ENCODE results near the gene CISD3. TPM values are rescaled to one million over a fixed set of nuclear protein-coding genes. Genes with fewer than 3 reads are reported as not detected.

The CISD3 gene
- total RNA-seq, 4 donors from 2014 or later = 3.7 to 7.8 (median 5.4) TPM

DNA sequence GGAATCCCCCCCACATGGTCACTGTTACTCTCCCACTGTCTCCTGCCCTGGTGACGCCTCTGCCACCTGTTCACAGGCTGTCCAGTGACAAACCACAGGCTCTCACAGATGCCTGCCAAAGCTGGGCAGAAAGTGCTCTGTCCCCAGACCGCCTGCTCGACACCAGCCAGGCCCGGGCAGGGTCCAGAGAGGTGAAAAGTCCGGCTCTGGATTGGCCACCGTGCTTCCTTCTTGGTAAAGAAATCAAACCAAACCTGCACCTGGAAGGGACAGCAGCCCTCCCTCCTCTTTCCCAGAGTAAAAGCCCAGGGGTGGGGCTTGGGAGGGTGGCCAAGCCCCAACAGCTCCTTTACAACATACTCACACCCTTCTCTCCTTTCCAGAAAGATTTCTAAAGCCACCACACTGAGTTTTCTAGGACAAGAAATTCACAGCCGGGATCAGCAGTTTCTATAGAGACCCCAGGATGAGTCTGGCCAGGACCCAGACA is 11.8 kb downstream of the CISD3 start:
- 21 to 26% methylated on average over 7 of the region's 7 CpGs for WGBS, 2 donors
- no peak for TF ChIP-seq POLR2A (IDR thresholded peaks at IDR 0.05)
- DNase-seq (ENCODE audit: low spot score in 2 of 2) = no peak
- intact Hi-C loops (cut with DNase I; ENCODE audit: low total_unique reads) = no loop called here
- no peak overlapping the region for H3K4me3 ChIP-seq (ENCODE audit: low read depth, poor library complexity, severe bottlenecking)

DNA sequence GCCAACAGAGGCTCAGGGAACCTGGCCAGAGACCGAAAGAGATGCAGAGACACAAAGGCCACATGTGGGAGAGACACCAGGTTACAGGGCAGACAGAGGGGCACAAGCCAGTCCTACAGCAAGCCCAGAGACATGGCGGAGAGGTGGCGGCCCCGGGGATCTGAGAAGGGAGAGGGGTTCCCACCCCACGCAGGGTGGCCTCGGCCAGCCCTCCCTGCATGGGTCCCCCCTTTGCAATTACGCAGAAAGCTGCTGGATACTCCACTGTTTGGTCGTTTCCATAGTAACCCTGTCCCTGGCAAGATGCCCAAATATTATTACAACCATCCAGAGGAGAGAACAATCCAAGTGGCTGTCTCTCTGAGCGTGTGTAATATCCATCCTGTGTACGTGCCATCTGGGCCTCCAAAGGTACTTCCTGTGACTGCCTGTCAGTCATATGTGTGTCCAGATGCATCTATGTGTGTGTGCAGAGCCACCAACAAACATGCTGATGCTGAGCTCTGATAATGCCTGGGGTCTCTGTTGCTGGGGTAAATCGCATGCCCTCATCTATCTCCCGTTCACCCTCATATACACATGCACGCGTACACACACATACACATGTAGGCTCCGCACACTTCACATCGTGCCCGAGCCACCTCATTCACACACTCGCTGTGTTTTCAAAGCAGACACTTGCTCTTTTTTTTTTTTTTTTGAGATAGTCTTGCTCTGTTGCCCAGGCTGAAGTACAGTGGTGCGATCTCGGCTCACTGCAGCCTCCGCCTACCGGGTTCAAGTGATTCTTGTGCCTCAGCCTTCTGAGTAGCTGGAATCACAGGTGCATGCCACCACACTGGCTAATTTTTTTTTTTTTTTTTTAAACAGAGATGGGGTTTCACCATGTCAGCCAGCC is 12.5 kb downstream of the CISD3 start:
- DNase-seq (ENCODE audit: low spot score in 2 of 2) = peak in 1 of 2 donors; percentile 67
- intact Hi-C loops (cut with DNase I; ENCODE audit: low total_unique reads) = no loop called here
- 33 to 43% methylated on average over 21 to 22 of the region's 22 CpGs for WGBS, 2 donors
- no peak for TF ChIP-seq POLR2A (IDR thresholded peaks at IDR 0.05)
- TF ChIP-seq, protein P1, sequence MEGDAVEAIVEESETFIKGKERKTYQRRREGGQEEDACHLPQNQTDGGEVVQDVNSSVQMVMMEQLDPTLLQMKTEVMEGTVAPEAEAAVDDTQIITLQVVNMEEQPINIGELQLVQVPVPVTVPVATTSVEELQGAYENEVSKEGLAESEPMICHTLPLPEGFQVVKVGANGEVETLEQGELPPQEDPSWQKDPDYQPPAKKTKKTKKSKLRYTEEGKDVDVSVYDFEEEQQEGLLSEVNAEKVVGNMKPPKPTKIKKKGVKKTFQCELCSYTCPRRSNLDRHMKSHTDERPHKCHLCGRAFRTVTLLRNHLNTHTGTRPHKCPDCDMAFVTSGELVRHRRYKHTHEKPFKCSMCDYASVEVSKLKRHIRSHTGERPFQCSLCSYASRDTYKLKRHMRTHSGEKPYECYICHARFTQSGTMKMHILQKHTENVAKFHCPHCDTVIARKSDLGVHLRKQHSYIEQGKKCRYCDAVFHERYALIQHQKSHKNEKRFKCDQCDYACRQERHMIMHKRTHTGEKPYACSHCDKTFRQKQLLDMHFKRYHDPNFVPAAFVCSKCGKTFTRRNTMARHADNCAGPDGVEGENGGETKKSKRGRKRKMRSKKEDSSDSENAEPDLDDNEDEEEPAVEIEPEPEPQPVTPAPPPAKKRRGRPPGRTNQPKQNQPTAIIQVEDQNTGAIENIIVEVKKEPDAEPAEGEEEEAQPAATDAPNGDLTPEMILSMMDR (IDR thresholded peaks at IDR 0.05) = no peak
- no peak overlapping the region for H3K4me3 ChIP-seq (ENCODE audit: low read depth, poor library complexity, severe bottlenecking)

DNA sequence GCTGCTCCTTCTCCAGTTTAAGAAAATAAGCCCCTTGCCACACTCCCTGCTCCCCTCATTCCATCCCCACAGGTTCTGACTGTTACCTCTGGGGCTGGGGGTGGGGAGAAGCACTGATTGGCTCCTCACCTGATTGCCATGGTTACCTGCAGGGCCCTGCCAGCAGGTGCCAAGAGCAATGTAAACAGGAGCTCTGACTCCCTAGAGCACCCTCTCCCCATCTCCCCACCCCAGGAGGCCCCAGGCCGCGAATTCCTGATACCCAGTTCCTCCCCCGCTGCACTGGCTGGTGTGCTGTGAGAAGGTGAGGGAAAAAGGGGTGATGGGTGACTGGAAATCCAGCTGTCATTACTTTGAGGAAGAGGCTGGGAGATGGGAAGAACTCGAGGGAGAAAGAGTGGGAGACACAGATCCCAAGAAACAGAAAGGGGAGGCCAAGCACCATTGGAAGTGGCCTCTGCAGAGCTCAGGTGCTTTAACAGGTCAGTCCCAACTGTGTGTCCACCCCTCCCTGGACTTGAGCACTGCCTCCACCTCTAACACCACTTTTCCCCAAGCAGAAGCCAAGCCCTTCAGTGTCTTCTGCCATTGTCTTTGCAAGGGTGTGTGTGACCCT is 13.5 kb downstream of the CISD3 start:
- intact Hi-C loops (cut with DNase I; ENCODE audit: low total_unique reads) = no loop called here
- TF ChIP-seq, protein P1 (IDR thresholded peaks at IDR 0.05) = no peak
- no peak for TF ChIP-seq POLR2A (IDR thresholded peaks at IDR 0.05)
- no peak overlapping the region for H3K4me3 ChIP-seq (ENCODE audit: low read depth, poor library complexity, severe bottlenecking)
- no peak for DNase-seq (ENCODE audit: low spot score in 2 of 2)
- 86 to 88% methylated on average over 4 of the region's 4 CpGs for WGBS, 2 donors

DNA sequence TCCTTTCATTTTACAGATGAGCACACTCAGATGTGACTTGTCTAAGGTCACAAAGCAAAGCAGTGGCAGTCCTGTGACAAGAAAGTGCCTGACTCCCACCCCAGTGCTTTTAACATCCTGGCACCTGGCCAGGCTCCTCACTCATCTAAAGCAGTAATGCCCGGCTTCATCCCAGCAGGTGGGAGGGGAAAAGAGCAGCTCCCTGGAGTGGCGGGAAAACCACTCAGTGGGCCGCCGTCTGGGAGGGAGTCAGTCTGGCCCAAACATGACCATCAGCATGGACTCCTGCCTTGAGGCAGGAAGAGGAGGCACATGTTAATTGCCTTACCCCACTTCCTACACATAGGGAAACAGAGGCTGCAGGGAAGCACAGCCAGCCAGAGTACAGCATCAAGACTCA is 15.4 kb downstream of the CISD3 start:
- intact Hi-C loops (cut with DNase I; ENCODE audit: low total_unique reads) = no loop called here
- no peak for DNase-seq (ENCODE audit: low spot score in 2 of 2)
- 62 to 64% methylated on average over 4 of the region's 4 CpGs for WGBS, 2 donors
- TF ChIP-seq, protein P1 (IDR thresholded peaks at IDR 0.05) = no peak
- no peak for TF ChIP-seq POLR2A (IDR thresholded peaks at IDR 0.05)
- no peak overlapping the region for H3K4me3 ChIP-seq (ENCODE audit: low read depth, poor library complexity, severe bottlenecking)

DNA sequence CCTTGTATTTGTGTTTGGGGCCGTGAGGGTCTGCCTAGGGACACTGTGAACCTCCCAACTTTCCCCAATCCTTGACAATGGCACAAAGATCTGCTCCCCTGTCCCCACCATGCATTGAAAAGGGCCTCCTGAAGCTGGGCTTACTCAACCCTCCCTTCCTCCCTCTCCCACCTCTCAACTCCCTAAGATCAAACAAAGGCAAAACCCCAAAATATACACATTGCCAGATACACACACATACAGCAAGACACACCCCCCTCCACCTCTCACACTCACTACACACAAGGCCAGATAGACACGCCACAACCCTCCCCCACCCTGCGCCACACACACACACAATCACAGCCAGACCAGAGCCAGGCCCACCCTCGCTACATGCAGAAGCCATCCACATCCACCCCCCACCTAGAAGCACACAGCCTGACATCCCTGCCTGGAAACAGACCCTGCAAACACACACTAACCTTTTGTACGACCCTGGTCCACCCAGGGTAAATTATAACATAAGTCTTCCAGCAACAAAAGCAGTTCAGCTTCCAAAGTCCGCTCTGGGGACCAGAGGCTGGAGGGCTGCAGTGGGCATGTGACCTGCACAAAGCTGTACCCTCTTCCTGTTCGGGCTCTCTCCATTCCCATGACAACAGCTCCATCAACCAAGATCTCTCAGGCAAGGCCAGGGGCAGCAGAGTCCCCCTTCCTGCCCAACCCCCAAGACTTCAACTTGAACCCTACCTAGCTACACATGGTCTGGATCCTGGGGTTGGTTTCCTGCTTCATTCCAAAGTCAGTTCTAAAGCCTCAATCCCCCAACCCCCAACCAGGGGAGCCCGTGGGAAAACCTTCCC is 16.1 kb downstream of the CISD3 start:
- no peak for TF ChIP-seq POLR2A (IDR thresholded peaks at IDR 0.05)
- WGBS, 2 donors = 60 to 69% methylated on average over 8 of the region's 8 CpGs
- no peak for DNase-seq (ENCODE audit: low spot score in 2 of 2)
- H3K4me3 ChIP-seq (ENCODE audit: low read depth, poor library complexity, severe bottlenecking) = no peak overlapping the region
- intact Hi-C loops (cut with DNase I; ENCODE audit: low total_unique reads) = no loop called here

DNA sequence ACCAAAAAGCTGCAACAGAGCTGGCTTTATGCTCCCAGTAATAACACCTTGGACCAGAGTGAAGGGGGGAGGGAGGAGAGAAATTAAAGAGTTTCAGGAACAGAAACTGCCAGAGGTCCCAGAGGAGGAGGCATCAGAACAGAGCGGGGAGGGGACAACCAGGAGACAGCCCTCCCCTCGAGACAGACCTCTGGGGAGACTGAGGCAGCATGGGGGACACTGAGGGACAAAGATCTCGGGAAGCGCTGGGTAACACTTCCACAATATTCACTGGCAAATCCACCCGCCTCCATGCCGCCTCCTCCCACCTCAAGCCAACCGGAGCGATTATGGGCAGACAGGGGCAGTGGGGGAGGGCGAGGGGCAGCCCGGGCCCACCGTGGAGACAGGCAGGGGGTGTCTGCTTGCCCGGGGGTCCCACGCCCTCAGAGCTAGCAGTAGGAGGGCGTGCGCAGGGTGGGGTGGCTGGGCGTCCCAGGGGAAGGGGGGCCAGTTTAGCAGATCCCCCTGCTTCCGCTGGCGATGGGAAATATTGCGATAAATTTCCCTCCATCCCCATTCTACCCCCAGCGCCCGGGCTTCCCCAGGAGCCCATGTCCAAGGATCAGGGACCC is 16.8 kb downstream of the CISD3 start:
- no peak for DNase-seq (ENCODE audit: low spot score in 2 of 2)
- WGBS, 2 donors = 2 to 9% methylated on average over 18 of the region's 21 CpGs
- intact Hi-C loops (cut with DNase I; ENCODE audit: low total_unique reads) = no loop called here
- TF ChIP-seq, protein P1 (IDR thresholded peaks at IDR 0.05) = no peak
- no peak for TF ChIP-seq POLR2A (IDR thresholded peaks at IDR 0.05)
- H3K4me3 ChIP-seq (ENCODE audit: low read depth, poor library complexity, severe bottlenecking) = peak overlapping the region; percentile 77
